Heart left ventricle (tissue), 16 donors: ENCODE results near the gene STRA8. TPM values are rescaled to one million over a fixed set of nuclear protein-coding genes. Genes with fewer than 3 reads are reported as not detected.

Experiments used
- ATAC-seq, 4 donors: fragments of 200-7000 bp; cut with Tn5 transposase; one replicate each; pipeline ENCODE4 v1.9.1; 2020 to 2022; ENCODE audit warnings: moderate library complexity in 4 of 4, mild to moderate bottlenecking in 3 of 4, moderate number of reproducible peaks in 1 of 4
- DNase-seq, 5 donors: peaks; one replicate each; pipeline ENCODE4 v3.0.0-alpha.2; 2020
- H3K27ac ChIP-seq, 12 donors: fragments of 200-600 bp; sonication (generic) in 4 of 12; one replicate each; pipeline versions ENCODE4 v1.5.0 to v1.8.0; 2016 to 2022; ENCODE audit warnings: mild to moderate bottlenecking in 2 of 12
- H3K27me3 ChIP-seq, 9 donors: fragments of 200-600 bp; sonication (generic) in 2 of 9; one replicate each; pipeline versions ENCODE4 v1.5.1 to v1.8.0; 2016 to 2022; ENCODE audit warnings: mild to moderate bottlenecking in 3 of 9
- H3K36me3 ChIP-seq, 9 donors: fragments of 200-600 bp; sonication (generic) in 2 of 9; one replicate each; pipeline versions ENCODE4 v1.5.0 to v1.8.0; 2018 to 2022; ENCODE audit warnings: mild to moderate bottlenecking in 2 of 9
- H3K4me1 ChIP-seq, 12 donors: fragments of 200-600 bp; sonication (generic) in 4 of 12; one replicate each; pipeline versions ENCODE4 v1.5.0 to v1.8.0; 2016 to 2022; ENCODE audit warnings: mild to moderate bottlenecking in 3 of 12
- H3K4me3 ChIP-seq, 12 donors: fragments of 200-600 bp; sonication (generic) in 4 of 12; one replicate each; pipeline versions ENCODE4 v1.5.0 to v1.8.0; 2017 to 2022; ENCODE audit warnings: mild to moderate bottlenecking in 9 of 12, moderate library complexity in 4 of 12
- H3K9me3 ChIP-seq, 12 donors: fragments of 200-600 bp; sonication (generic) in 4 of 12; one replicate each; pipeline versions ENCODE4 v1.5.0 to v1.8.0; 2016 to 2022; ENCODE audit warnings: mild to moderate bottlenecking in 1 of 12
- POLR2A ChIP-seq, 2 donors: fragments of 450-650 bp; IDR thresholded peaks; one replicate each; pipeline ENCODE4 v1.6.1; 2017; ENCODE audit warnings: antibody characterized with exemption in 2 of 2, mild to moderate bottlenecking in 2 of 2, moderate library complexity in 2 of 2
- WGBS, 4 donors: extraction: QIAGEN DNeasy Blood & Tissue Kit in 2 of 4; methylation state at CpG; one replicate each; pipeline versions ENCODE4 v1.1.5 to v1.1.7; 2013 to 2018; 5-methylcytosine and 5-hydroxymethylcytosine counted together
- intact Hi-C, 10 donors: fragments of 100-400 bp; cut with DNase I; formaldehyde crosslinking; loops; one replicate each; pipeline versions ENCODE4 v1.11.1 to v1.14.2; 2022
- polyA plus RNA-seq, 2 donors: library from polyadenylated mRNA; stranded (reverse); fragments of 200-250 nt; gene quantifications; one replicate each; pipeline ENCODE4 v1.2.3, GENCODE V29; 2013
- total RNA-seq, 9 donors: library from RNA; depleted of rRNA in 2 of 9; stranded (reverse); fragments of >200 nt in 2 of 9; fragmentation: NEBNext Ultra II Directional in 3 of 9; extraction: Animal tissue kit (Norgen Biotek cat#: 25700) in 3 of 9; gene quantifications; one replicate each; pipeline versions ENCODE4 v1.1.0 to v1.2.4, GENCODE V29; 2016 to 2023
- TF ChIP-seq, protein P1 (sequence below), 12 donors: fragments of 200-600 bp; sonication (generic) in 4 of 12; IDR thresholded peaks; one replicate each; pipeline versions ENCODE4 v1.5.0 to v1.8.0; 2018 to 2022; ENCODE audit warnings: antibody characterized with exemption in 12 of 12, mild to moderate bottlenecking in 5 of 12
- donor health status: ischemic (EF 13 %, LVEDD 7.1; RV severe dilation, severe dysfunction).
- donor health status: healthy with polysubstance abuse.
- donor health status: DM: no; HTN: yes; CAD: no.
- donor health status: DM: no; HTN: no; CAD: no.
- donor health status: ischemic (EF 25% LVEDD 6.9; RV normal size, moderate dysfunction).
- donor health status: ischemic (EF 25% LVEDD 5.7; RV mildly dilated, moderate dysfunction).
- donor health status: healthy.
- donor health status: DM: yes; HTN: yes; CAD: no.
- donor health status: ischemic (EF 35%, LVEDD 5.7; RV mildly dilated, moderate dysfunction).
- donor health status: nonischemic (EF 11% LVEDD 7.7; RV severe dilation, severe dysfunction).
- donor health status: DM: yes; HTN: yes; CAD: no.
- donor health status: PGD.
- donor health status: ischemic (EF 29% LVEDD 5.4; RV normal size, mild dysfunction).
- donor health status: nonischemic (EF 23%, LVEDD 6.1; RV moderate dilation, normal function).

The STRA8 gene
- total and polyA plus RNA-seq, 11 donors: not detected

- no peak overlapping the region for H3K27ac ChIP-seq
- no peak overlapping the region for H3K4me3 ChIP-seq
- intact Hi-C loops: loop anchor here in 1 of 10 donors (10.0 kb wide), 1 partner anchor 515 kb away; no protein-coding TSS in a partner anchor
- TF ChIP-seq, protein P1, sequence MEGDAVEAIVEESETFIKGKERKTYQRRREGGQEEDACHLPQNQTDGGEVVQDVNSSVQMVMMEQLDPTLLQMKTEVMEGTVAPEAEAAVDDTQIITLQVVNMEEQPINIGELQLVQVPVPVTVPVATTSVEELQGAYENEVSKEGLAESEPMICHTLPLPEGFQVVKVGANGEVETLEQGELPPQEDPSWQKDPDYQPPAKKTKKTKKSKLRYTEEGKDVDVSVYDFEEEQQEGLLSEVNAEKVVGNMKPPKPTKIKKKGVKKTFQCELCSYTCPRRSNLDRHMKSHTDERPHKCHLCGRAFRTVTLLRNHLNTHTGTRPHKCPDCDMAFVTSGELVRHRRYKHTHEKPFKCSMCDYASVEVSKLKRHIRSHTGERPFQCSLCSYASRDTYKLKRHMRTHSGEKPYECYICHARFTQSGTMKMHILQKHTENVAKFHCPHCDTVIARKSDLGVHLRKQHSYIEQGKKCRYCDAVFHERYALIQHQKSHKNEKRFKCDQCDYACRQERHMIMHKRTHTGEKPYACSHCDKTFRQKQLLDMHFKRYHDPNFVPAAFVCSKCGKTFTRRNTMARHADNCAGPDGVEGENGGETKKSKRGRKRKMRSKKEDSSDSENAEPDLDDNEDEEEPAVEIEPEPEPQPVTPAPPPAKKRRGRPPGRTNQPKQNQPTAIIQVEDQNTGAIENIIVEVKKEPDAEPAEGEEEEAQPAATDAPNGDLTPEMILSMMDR (IDR thresholded peaks at IDR 0.05): no peak
- no peak for TF ChIP-seq POLR2A (IDR thresholded peaks at IDR 0.05)
- peaks cover 0 to 100% (median 79%) of the 10 kb centered on the region in 9 donors for H3K36me3 ChIP-seq
- no peaks in the 10 kb centered on the region for H3K9me3 ChIP-seq
- 82 to 87% (median 85%) methylated on average over 4 of the region's 4 CpGs for WGBS, 4 donors
- peaks cover 0 to 11% (median 0%) of the 10 kb centered on the region in 12 donors for H3K4me1 ChIP-seq
- no peak for ATAC-seq
- H3K27me3 ChIP-seq: no peaks in the 10 kb centered on the region
- peak in 1 of 5 donors; percentile 5 for DNase-seq
Observed at GRCh38 chr7:135189961-135190360, 43.7 kb upstream of the STRA8 start.

- peaks cover 0 to 11% (median 0%) of the 10 kb centered on the region in 12 donors for H3K4me1 ChIP-seq
- no peak overlapping the region for H3K4me3 ChIP-seq
- H3K27ac ChIP-seq: no peak overlapping the region
- DNase-seq (no peak), ATAC-seq (no peak)
- H3K36me3 ChIP-seq: peaks cover 0 to 100% (median 76%) of the 10 kb centered on the region in 9 donors
- H3K27me3 ChIP-seq: no peaks in the 10 kb centered on the region
- intact Hi-C loops: no loop called here
- no peak for TF ChIP-seq POLR2A (IDR thresholded peaks at IDR 0.05)
- TF ChIP-seq, protein P1 (IDR thresholded peaks at IDR 0.05): no peak
- no peaks in the 10 kb centered on the region for H3K9me3 ChIP-seq
Observed at GRCh38 chr7:135190703-135191102, 42.9 kb upstream of the STRA8 start.

- Histone ChIP-seq H3K4me1 (peaks cover 0 to 11% (median 0%) of the 10 kb centered on the region in 12 donors), H3K27ac (no peak overlapping the region), H3K27me3 (no peaks in the 10 kb centered on the region), H3K9me3 (no peaks in the 10 kb centered on the region), H3K4me3 (no peak overlapping the region), H3K36me3 (peaks cover 0 to 100% (median 76%) of the 10 kb centered on the region in 9 donors)
- peak in 1 of 5 donors; percentile 14 for DNase-seq
- TF ChIP-seq POLR2A (IDR thresholded peaks at IDR 0.05): no peak
- TF ChIP-seq, protein P1 (IDR thresholded peaks at IDR 0.05): no peak
- no peak for ATAC-seq
- WGBS, 4 donors: 89 to 96% (median 93%) methylated on average over 7 to 11 of the region's 11 CpGs
- intact Hi-C loops: no loop called here
Observed at GRCh38 chr7:135192914-135193536, 40.6 kb upstream of the STRA8 start.

- peaks cover 0 to 11% (median 0%) of the 10 kb centered on the region in 12 donors for H3K4me1 ChIP-seq
- ATAC-seq (no peak), DNase-seq (peak in 1 of 5 donors; percentile 3)
- H3K27ac ChIP-seq: no peak overlapping the region
- whole genome bisulfite sequencing, 4 donors: 94 to 96% (median 95%) methylated on average over 10 of the region's 10 CpGs
- H3K27me3 ChIP-seq: no peaks in the 10 kb centered on the region
- no peaks in the 10 kb centered on the region for H3K9me3 ChIP-seq
- TF ChIP-seq POLR2A (IDR thresholded peaks at IDR 0.05): no peak
- TF ChIP-seq, protein P1 (IDR thresholded peaks at IDR 0.05): no peak
- intact Hi-C loops: no loop called here
- peaks cover 0 to 100% (median 76%) of the 10 kb centered on the region in 9 donors for H3K36me3 ChIP-seq
- no peak overlapping the region for H3K4me3 ChIP-seq
Observed at GRCh38 chr7:135193615-135194081, 40.0 kb upstream of the STRA8 start.
